WTC11 (cell line): ENCODE data around the gene CD80. TPM values are rescaled to one million over a fixed set of nuclear protein-coding genes. Genes with fewer than 3 reads are reported as not detected.

Source experiments
- ATAC-seq: fragments of 200-7000 bp; cut with Tn5 transposase; 2 replicates; pipeline ENCODE4 v1.10.0; 2021; ENCODE audit warnings: mild to moderate bottlenecking, moderate library complexity
- CTCF ChIA-PET: fragments of 300-600 bp; sonication (Branson Sonifier 250); formaldehyde crosslinking; loops from one replicate; lab custom pipeline; 2021; ENCODE audit warnings: antibody characterized with exemption; lab: Charles Lee
- POLR2A ChIA-PET: fragments of 350-600 bp; sonication (Branson Sonifier 250); formaldehyde crosslinking; loops from one replicate; lab custom pipeline; 2021; ENCODE audit warnings: antibody characterized with exemption; lab: Charles Lee
- DNase-seq: peaks from one replicate; pipeline ENCODE4 v3.0.0; 2021; ENCODE audit warnings: low spot score
- H3K27ac Mint-ChIP-seq: 2 replicates; pipeline ENCODE4 v1.8.0; 2021; ENCODE audit warnings: mixed read lengths
- H3K27me3 Mint-ChIP-seq: 2 replicates; pipeline ENCODE4 v1.8.0; 2021; ENCODE audit warnings: low read depth, mild to moderate bottlenecking, moderate library complexity, mixed read lengths
- H3K36me3 Mint-ChIP-seq: 2 replicates; pipeline ENCODE4 v1.8.0; 2021; ENCODE audit warnings: mixed read lengths
- H3K4me1 Mint-ChIP-seq: 2 replicates; pipeline ENCODE4 v1.8.0; 2022; ENCODE audit warnings: mixed read lengths
- H3K4me3 Mint-ChIP-seq: 2 replicates; pipeline ENCODE4 v1.8.0; 2021; ENCODE audit warnings: mild to moderate bottlenecking, moderate library complexity, mixed read lengths
- H3K9me3 Mint-ChIP-seq: 2 replicates; pipeline ENCODE4 v1.8.0; 2021; ENCODE audit warnings: mixed read lengths
- ATF3 ChIP-seq: sonication (generic); formaldehyde crosslinking; conservative IDR thresholded peaks from 2 replicates; pipeline ENCODE4 v1.8.1; 2022; ENCODE audit warnings: mild to moderate bottlenecking, missing genetic modification reagents
- ATF6 ChIP-seq: sonication (generic); formaldehyde crosslinking; IDR thresholded peaks from 2 replicates; pipeline ENCODE4 v1.8.1; 2023; ENCODE audit warnings: mild to moderate bottlenecking, missing genetic modification reagents
- CDX4 ChIP-seq: fragments of 250-450 bp; sonication (Bioruptor Pico); IDR thresholded peaks from 2 replicates; pipeline ENCODE4 v1.9.0; 2021; ENCODE audit warnings: moderate library complexity, mild to moderate bottlenecking, inconsistent platforms, borderline replicate concordance
- CREB1 ChIP-seq: sonication (generic); formaldehyde crosslinking; IDR thresholded peaks from 2 replicates; pipeline ENCODE4 v1.8.0; 2023; ENCODE audit warnings: mild to moderate bottlenecking, missing genetic modification reagents
- E2F1 ChIP-seq: sonication (generic); formaldehyde crosslinking; IDR thresholded peaks from 2 replicates; pipeline ENCODE4 v1.8.0; 2022; ENCODE audit warnings: mild to moderate bottlenecking, missing genetic modification reagents
- FOXK1 ChIP-seq: sonication (generic); formaldehyde crosslinking; IDR thresholded peaks from 2 replicates; pipeline ENCODE4 v1.8.0; 2022; ENCODE audit warnings: mild to moderate bottlenecking, moderate library complexity, missing genetic modification reagents
- GABPB1 ChIP-seq: sonication (generic); formaldehyde crosslinking; IDR thresholded peaks from 2 replicates; pipeline ENCODE4 v1.8.1; 2023; ENCODE audit warnings: mild to moderate bottlenecking, missing genetic modification reagents
- GRHL2 ChIP-seq: fragments of 250-450 bp; sonication (Bioruptor Pico); IDR thresholded peaks from 2 replicates; pipeline ENCODE4 v1.8.0; 2022; ENCODE audit warnings: mild to moderate bottlenecking, moderate library complexity; ENCODE audit not compliant: insufficient replicate concordance, severe bottlenecking
- IRF1 ChIP-seq: sonication (generic); formaldehyde crosslinking; IDR thresholded peaks from 2 replicates; pipeline ENCODE4 v1.8.0; 2023; ENCODE audit warnings: missing genetic modification reagents
- KAT7 ChIP-seq: sonication (generic); formaldehyde crosslinking; IDR thresholded peaks from 2 replicates; pipeline ENCODE4 v1.8.1; 2023; ENCODE audit warnings: missing genetic modification reagents, mild to moderate bottlenecking, borderline replicate concordance
- NFE2L1 ChIP-seq: sonication (generic); formaldehyde crosslinking; IDR thresholded peaks from 2 replicates; pipeline ENCODE4 v1.8.1; 2023; ENCODE audit warnings: missing genetic modification reagents
- NR1H2 ChIP-seq: sonication (generic); formaldehyde crosslinking; IDR thresholded peaks from 2 replicates; pipeline ENCODE4 v1.9.0; 2021; ENCODE audit warnings: mild to moderate bottlenecking, moderate library complexity, missing genetic modification reagents
- OVOL2 ChIP-seq: fragments of 250-450 bp; sonication (Bioruptor Pico); IDR thresholded peaks from 2 replicates; pipeline ENCODE4 v1.9.0; 2021; ENCODE audit warnings: mild to moderate bottlenecking, borderline replicate concordance
- RORB ChIP-seq: fragments of 250-450 bp; sonication (Bioruptor Pico); IDR thresholded peaks from 2 replicates; pipeline ENCODE4 v1.9.0; 2021; ENCODE audit warnings: mild to moderate bottlenecking
- SMAD4 ChIP-seq: sonication (generic); formaldehyde crosslinking; IDR thresholded peaks from 2 replicates; pipeline ENCODE4 v1.8.0; 2022; ENCODE audit warnings: mild to moderate bottlenecking, missing genetic modification reagents
- ZBTB43 ChIP-seq: sonication (generic); formaldehyde crosslinking; IDR thresholded peaks from 2 replicates; pipeline ENCODE4 v1.8.1; 2023; ENCODE audit warnings: mild to moderate bottlenecking, missing genetic modification reagents
- ZNF232 ChIP-seq: sonication (generic); formaldehyde crosslinking; IDR thresholded peaks from 2 replicates; pipeline ENCODE4 v1.8.0; 2022; ENCODE audit warnings: mild to moderate bottlenecking, missing genetic modification reagents
- ZNF263 ChIP-seq: sonication (generic); formaldehyde crosslinking; IDR thresholded peaks from 2 replicates; pipeline ENCODE4 v1.8.1; 2022; ENCODE audit warnings: low read depth, mild to moderate bottlenecking, moderate library complexity, missing genetic modification reagents
- ZNF423 ChIP-seq: fragments of 250-450 bp; sonication (Bioruptor Pico); IDR thresholded peaks from 2 replicates; pipeline ENCODE4 v2.1.2; 2022; ENCODE audit warnings: mild to moderate bottlenecking, moderate library complexity
- ZNF425 ChIP-seq: fragments of 250-450 bp; sonication (Bioruptor Pico); conservative IDR thresholded peaks from 2 replicates; pipeline ENCODE4 v1.9.0; 2021; ENCODE audit warnings: mild to moderate bottlenecking
- ZNF512 ChIP-seq: sonication (generic); formaldehyde crosslinking; IDR thresholded peaks from 2 replicates; pipeline ENCODE4 v1.8.1; 2022; ENCODE audit warnings: missing genetic modification reagents, borderline replicate concordance
- ZSCAN18 ChIP-seq: fragments of 250-450 bp; sonication (Bioruptor Pico); IDR thresholded peaks from 2 replicates; pipeline ENCODE4 v2.1.2; 2022; ENCODE audit warnings: mild to moderate bottlenecking, moderate library complexity
- total RNA-seq: library from RNA; stranded (reverse); gene quantifications from 3 replicates; pipeline ENCODE4 v1.2.3, GENCODE V29; 2021

CD80 gene
- total RNA-seq, 1 experiment from 2014 or later: 0.24 TPM

- Mint-ChIP-seq H3K9me3 (no peaks in the 10 kb centered on the region), H3K4me3 (no peak overlapping the region), H3K27ac (no peak overlapping the region), H3K36me3 (no peaks in the 10 kb centered on the region), H3K4me1 (no peaks in the 10 kb centered on the region), H3K27me3 (no peaks in the 10 kb centered on the region)
- ChIA-PET CTCF (interaction anchor here (0.7 kb wide), 1 partner anchor 66 kb away, joined by 3 read pairs; no protein-coding TSS in a partner anchor), POLR2A (no interaction called here)
- no peak for DNase-seq
- no peak for ATAC-seq
- TF ChIP-seq GABPB1 (CRISPR knock-in tag) (no peak), ZNF263 (CRISPR knock-in tag) (no peak), SMAD4 (CRISPR knock-in tag) (no peak), NFE2L1 (CRISPR knock-in tag) (no peak), GRHL2 (CRISPR knock-in tag) (no peak), E2F1 (CRISPR knock-in tag) (no peak)
These were observed 25.1 kb downstream of the CD80 start for GRCh38 chr3:119534296-119534695.

- ATAC-seq (no peak), DNase-seq (no peak)
- H3K36me3 Mint-ChIP-seq: no peaks in the 10 kb centered on the region
- no peak overlapping the region for H3K27ac Mint-ChIP-seq
- ChIA-PET POLR2A (no interaction called here), CTCF (no interaction called here)
- H3K27me3 Mint-ChIP-seq: no peaks in the 10 kb centered on the region
- H3K4me3 Mint-ChIP-seq: no peak overlapping the region
- H3K4me1 Mint-ChIP-seq: no peaks in the 10 kb centered on the region
- H3K9me3 Mint-ChIP-seq: no peaks in the 10 kb centered on the region
- no peak for TF ChIP-seq CREB1
- TF ChIP-seq ZNF423: no peak
- no peak for TF ChIP-seq ATF6
- no peak for TF ChIP-seq OVOL2
- TF ChIP-seq RORB (CRISPR knock-in tag): no peak
- TF ChIP-seq FOXK1: no peak
- TF ChIP-seq CDX4 (CRISPR knock-in tag): no peak
- no peak for TF ChIP-seq ZSCAN18
- TF ChIP-seq ZNF263 (CRISPR knock-in tag): no peak
- TF ChIP-seq ZBTB43 (CRISPR knock-in tag): no peak
- TF ChIP-seq NR1H2 (CRISPR knock-in tag): no peak
- TF ChIP-seq ATF3 (CRISPR knock-in tag): no peak
- TF ChIP-seq IRF1 (CRISPR knock-in tag): no peak
- TF ChIP-seq KAT7: no peak
- TF ChIP-seq ZNF232 (CRISPR knock-in tag): no peak
- TF ChIP-seq ZNF425 (CRISPR knock-in tag): no peak
- TF ChIP-seq ZNF512 (CRISPR knock-in tag): no peak
These were observed 28.3 kb downstream of the CD80 start for GRCh38 chr3:119531151-119531550.
